IPS-20b (cell line): ENCODE measurements around the gene PRAMEF5.
"Not testable (repeated sequence)": the region's sequence is repeated elsewhere in the genome, so short reads cannot be mapped to it uniquely, and the experiment has no call there.

Source experiments
- H3K27ac ChIP-seq: one replicate; pipeline ENCODE4 v1.5.1; 2013; ENCODE audit warnings: low read length
- H3K27me3 ChIP-seq: 2 replicates; pipeline ENCODE4 v1.6.1; 2013; ENCODE audit warnings: mild to moderate bottlenecking, low read length, inconsistent platforms; ENCODE audit not compliant: insufficient read depth
- H3K36me3 ChIP-seq: 2 replicates; pipeline ENCODE4 v1.6.1; 2013; ENCODE audit warnings: low read depth, mild to moderate bottlenecking, inconsistent platforms, low read length, moderate library complexity; ENCODE audit not compliant: insufficient read depth
- H3K4me1 ChIP-seq: 2 replicates; pipeline ENCODE4 v1.6.1; 2013; ENCODE audit warnings: mild to moderate bottlenecking, control low read depth, inconsistent platforms, low read length, moderate library complexity; ENCODE audit not compliant: insufficient read depth
- H3K4me3 ChIP-seq: 2 replicates; pipeline ENCODE4 v1.5.1; 2013; ENCODE audit warnings: mild to moderate bottlenecking, low read length, inconsistent platforms
- H3K9ac ChIP-seq: 2 replicates; pipeline ENCODE4 v1.6.1; 2013; ENCODE audit warnings: low read depth, mild to moderate bottlenecking, inconsistent platforms, low read length, moderate library complexity
- H3K9me3 ChIP-seq: 2 replicates; pipeline ENCODE4 v1.6.1; 2013; ENCODE audit warnings: mild to moderate bottlenecking, low read depth, low read length, inconsistent platforms; ENCODE audit not compliant: insufficient read depth

PRAMEF5 gene

GRCh38 chr1:13253898-13254297 lies at the start of gene PRAMEF5:
TSS of gene PRAMEF5 (plus strand) at chr1:13254198. CDS start at chr1:13259269, 5,071 bp downstream.
- H3K9ac ChIP-seq, H3K4me1 ChIP-seq, H3K27ac ChIP-seq, H3K4me3 ChIP-seq, H3K9me3 ChIP-seq, H3K27me3 ChIP-seq, H3K36me3 ChIP-seq: not testable (repeated sequence)

GRCh38 chr1:13208712-13209111 lies 45.3 kb upstream of the PRAMEF5 start:
- H3K9me3 ChIP-seq, H3K4me3 ChIP-seq, H3K4me1 ChIP-seq, H3K27me3 ChIP-seq, H3K36me3 ChIP-seq, H3K27ac ChIP-seq, H3K9ac ChIP-seq: not testable (repeated sequence)

- not testable (repeated sequence) for H3K4me3 ChIP-seq, H3K27ac ChIP-seq, H3K27me3 ChIP-seq, H3K4me1 ChIP-seq, H3K9ac ChIP-seq, H3K9me3 ChIP-seq, H3K36me3 ChIP-seq
Observed at GRCh38 chr1:13216619-13217018, 37.4 kb upstream of the PRAMEF5 start.

- not testable (repeated sequence) for H3K27ac ChIP-seq, H3K4me3 ChIP-seq, H3K9me3 ChIP-seq, H3K9ac ChIP-seq, H3K4me1 ChIP-seq, H3K36me3 ChIP-seq, H3K27me3 ChIP-seq
Observed at GRCh38 chr1:13219203-13219602, 34.8 kb upstream of the PRAMEF5 start.

GRCh38 chr1:13222788-13223187 lies 31.2 kb upstream of the PRAMEF5 start:
- not testable (repeated sequence) for H3K4me3 ChIP-seq, H3K9ac ChIP-seq, H3K27ac ChIP-seq, H3K4me1 ChIP-seq, H3K27me3 ChIP-seq, H3K36me3 ChIP-seq
- peaks cover 28% of the 10 kb centered on the region for H3K9me3 ChIP-seq

GRCh38 chr1:13224480-13225060 lies 29.4 kb upstream of the PRAMEF5 start:
- peaks cover 46% of the 10 kb centered on the region for H3K9me3 ChIP-seq
- no peak overlapping the region for H3K27ac ChIP-seq
- H3K4me1 ChIP-seq = no peaks in the 10 kb centered on the region
- H3K27me3 ChIP-seq = no peaks in the 10 kb centered on the region
- no peak overlapping the region; the same call in 1 of the 2 replicates for H3K4me3 ChIP-seq
- no peak overlapping the region for H3K9ac ChIP-seq
- H3K36me3 ChIP-seq = no peaks in the 10 kb centered on the region

GRCh38 chr1:13225675-13226204 lies 28.3 kb upstream of the PRAMEF5 start, which contains the start of gene PRAMEF18:
TSS of gene PRAMEF18 (minus strand) at chr1:13226154. CDS start at chr1:13226106, 48 bp downstream.
- H3K36me3 ChIP-seq, H3K4me1 ChIP-seq, H3K27ac ChIP-seq, H3K27me3 ChIP-seq, H3K9ac ChIP-seq, H3K4me3 ChIP-seq: not testable (repeated sequence)
- peaks cover 55% of the 10 kb centered on the region for H3K9me3 ChIP-seq

GRCh38 chr1:13227271-13228055 lies 26.5 kb upstream of the PRAMEF5 start:
- not testable (repeated sequence) for H3K27me3 ChIP-seq, H3K9ac ChIP-seq, H3K27ac ChIP-seq, H3K4me3 ChIP-seq, H3K36me3 ChIP-seq, H3K4me1 ChIP-seq
- H3K9me3 ChIP-seq = peaks cover 68% of the 10 kb centered on the region

GRCh38 chr1:13228343-13228781 lies 25.6 kb upstream of the PRAMEF5 start:
- Histone ChIP-seq H3K9ac (no peak overlapping the region), H3K4me1 (no peaks in the 10 kb centered on the region), H3K27ac (no peak overlapping the region), H3K36me3 (no peaks in the 10 kb centered on the region), H3K27me3 (no peaks in the 10 kb centered on the region), H3K4me3 (no peak overlapping the region), H3K9me3 (peaks cover 77% of the 10 kb centered on the region)

GRCh38 chr1:13230096-13230495 lies 23.9 kb upstream of the PRAMEF5 start:
- H3K4me3 ChIP-seq, H3K27me3 ChIP-seq: not testable (repeated sequence)
- peaks cover 82% of the 10 kb centered on the region for H3K9me3 ChIP-seq

GRCh38 chr1:13230601-13231000 lies 23.4 kb upstream of the PRAMEF5 start:
- not testable (repeated sequence) for H3K9ac ChIP-seq, H3K27ac ChIP-seq, H3K27me3 ChIP-seq, H3K4me3 ChIP-seq, H3K4me1 ChIP-seq, H3K36me3 ChIP-seq
- peaks cover 82% of the 10 kb centered on the region for H3K9me3 ChIP-seq

More at GRCh38 chr1:13230096-13230495, 23.9 kb upstream of the PRAMEF5 start:
- H3K36me3 ChIP-seq, H3K27ac ChIP-seq, H3K4me1 ChIP-seq, H3K9ac ChIP-seq: not testable (repeated sequence)
